ENCODE measurements around the gene PGPEP1. TPM values are rescaled to one million over a fixed set of nuclear protein-coding genes. Genes with fewer than 3 reads are reported as not detected.

The PGPEP1 gene
- total RNA-seq, 1 experiment from 2014 or later: 15.8 TPM

- Histone ChIP-seq H3K4me3 (ENCODE audit: low read depth, low read length, poor library complexity, severe bottlenecking) (no peak overlapping the region), H3K4me1 (ENCODE audit: insufficient read depth, low read length, poor library complexity, severe bottlenecking) (peaks cover 11% of the 10 kb centered on the region), H3K27me3 (replicated peaks; ENCODE audit: insufficient read depth, low read depth, low read length, poor library complexity) (no peaks in the 10 kb centered on the region), H3K27ac (ENCODE audit: low read depth, low read length, poor library complexity, severe bottlenecking) (no peak overlapping the region), H3K9me3 (ENCODE audit: low read depth, low read length, poor library complexity, severe bottlenecking) (no peaks in the 10 kb centered on the region), H3K36me3 (ENCODE audit: insufficient read depth, low read length, poor library complexity, severe bottlenecking) (no peaks in the 10 kb centered on the region)
- ChIA-PET POLR2A (ENCODE audit: low non-redundant PET) (interaction anchor here (0.6 kb wide), 1 partner anchor 52 kb away, joined by 3 read pairs; no protein-coding TSS in a partner anchor), CTCF (interaction anchor here (0.6 kb wide), 1 partner anchor 15 kb away, joined by 4 read pairs; no protein-coding TSS in a partner anchor)
- intact Hi-C loops (cut with micrococcal nuclease; ENCODE audit: unreplicated experiment): no loop called here
- no peak for DNase-seq (ENCODE audit: low spot score)
- no TSS peak for BruUV-seq (replicated peaks)
- TF ChIP-seq EZH2 (IDR thresholded peaks at IDR 0.05; ENCODE audit: borderline replicate concordance, low read depth, low read length, poor library complexity, severe bottlenecking) (no peak), CTCF (conservative IDR thresholded peaks at IDR 0.05; ENCODE audit: low read depth, low read length) (no peak)
Measured at GRCh38 chr19:18336121-18336520, 4.3 kb upstream of the PGPEP1 start.

- no TSS peak for BruUV-seq (replicated peaks)
- POLR2A ChIA-PET (ENCODE audit: low non-redundant PET): no interaction called here
- Histone ChIP-seq H3K36me3 (ENCODE audit: insufficient read depth, low read length, poor library complexity, severe bottlenecking) (no peaks in the 10 kb centered on the region), H3K9me3 (ENCODE audit: low read depth, low read length, poor library complexity, severe bottlenecking) (no peaks in the 10 kb centered on the region), H3K4me3 (ENCODE audit: low read depth, low read length, poor library complexity, severe bottlenecking) (no peak overlapping the region), H3K27me3 (replicated peaks; ENCODE audit: insufficient read depth, low read depth, low read length, poor library complexity) (no peaks in the 10 kb centered on the region), H3K27ac (ENCODE audit: low read depth, low read length, poor library complexity, severe bottlenecking) (no peak overlapping the region), H3K4me1 (ENCODE audit: insufficient read depth, low read length, poor library complexity, severe bottlenecking) (peaks cover 15% of the 10 kb centered on the region)
- no peak for DNase-seq (ENCODE audit: low spot score)
- TF ChIP-seq CTCF (conservative IDR thresholded peaks at IDR 0.05; ENCODE audit: low read depth, low read length): no peak
- no peak for TF ChIP-seq EZH2 (IDR thresholded peaks at IDR 0.05; ENCODE audit: borderline replicate concordance, low read depth, low read length, poor library complexity, severe bottlenecking)
- CTCF ChIA-PET: interaction anchor here (0.7 to 0.8 kb wide), 2 partner anchors 59 to 68 kb away, joined by 3 to 4 read pairs; no protein-coding TSS in a partner anchor
- intact Hi-C loops (cut with micrococcal nuclease; ENCODE audit: unreplicated experiment): no loop called here
Measured at GRCh38 chr19:18338541-18338940, 1.9 kb upstream of the PGPEP1 start.

GRCh38 chr19:18339723-18340122 is 675 bp upstream of the PGPEP1 start:
- H3K4me1 ChIP-seq (ENCODE audit: insufficient read depth, low read length, poor library complexity, severe bottlenecking): peaks cover 20% of the 10 kb centered on the region
- POLR2A ChIA-PET (ENCODE audit: low non-redundant PET): interaction anchor here (0.6 kb wide), 1 partner anchor 59 kb away, joined by 4 read pairs; no protein-coding TSS in a partner anchor
- no peaks in the 10 kb centered on the region for H3K9me3 ChIP-seq (ENCODE audit: low read depth, low read length, poor library complexity, severe bottlenecking)
- H3K36me3 ChIP-seq (ENCODE audit: insufficient read depth, low read length, poor library complexity, severe bottlenecking): no peaks in the 10 kb centered on the region
- H3K4me3 ChIP-seq (ENCODE audit: low read depth, low read length, poor library complexity, severe bottlenecking): peak overlapping the region; percentile 78
- no peak overlapping the region for H3K27ac ChIP-seq (ENCODE audit: low read depth, low read length, poor library complexity, severe bottlenecking)
- intact Hi-C loops (cut with micrococcal nuclease; ENCODE audit: unreplicated experiment): no loop called here
- no peaks in the 10 kb centered on the region for H3K27me3 ChIP-seq (replicated peaks; ENCODE audit: insufficient read depth, low read depth, low read length, poor library complexity)
- CTCF ChIA-PET: interaction anchor here (0.6 to 1.0 kb wide), 3 partner anchors 15 to 61 kb away, joined by 4 to 9 read pairs (median 6); no protein-coding TSS in a partner anchor
- TF ChIP-seq CTCF (conservative IDR thresholded peaks at IDR 0.05; ENCODE audit: low read depth, low read length) (peak; percentile 25; the same call in 1 of the 2 replicates), EZH2 (IDR thresholded peaks at IDR 0.05; ENCODE audit: borderline replicate concordance, low read depth, low read length, poor library complexity, severe bottlenecking) (no peak)
- DNase-seq (ENCODE audit: low spot score): no peak
- BruUV-seq (replicated peaks): no TSS peak
